H9 (cell line): ENCODE results near the gene DAPP1. TPM values are rescaled to one million over a fixed set of nuclear protein-coding genes. Genes with fewer than 3 reads are reported as not detected.

Experiments used
- DNase-seq: peaks from one replicate; pipeline ENCODE4 v3.0.0-alpha.2; 2017
- H2AFZ ChIP-seq: one replicate; pipeline ENCODE4 v1.6.1; 2013; ENCODE audit warnings: mild to moderate bottlenecking, low read length, control low read depth, moderate library complexity
- H2AK5ac ChIP-seq: 2 replicates; pipeline ENCODE4 v1.6.1; 2013; ENCODE audit warnings: low read length, control low read depth, mixed read lengths; ENCODE audit not compliant: insufficient read length
- H2BK120ac ChIP-seq: one replicate; pipeline ENCODE4 v1.6.1; 2013; ENCODE audit warnings: low read depth, mild to moderate bottlenecking, low read length, control low read depth, inconsistent platforms; ENCODE audit not compliant: poor library complexity, severe bottlenecking
- H2BK12ac ChIP-seq: 2 replicates; pipeline ENCODE4 v1.6.1; 2013; ENCODE audit warnings: low read length, control low read depth, mixed read lengths, low read depth; ENCODE audit not compliant: insufficient read length
- H2BK15ac ChIP-seq: 2 replicates; pipeline ENCODE4 v1.6.1; 2013; ENCODE audit warnings: low read depth, low read length, control low read depth
- H2BK20ac ChIP-seq: one replicate; pipeline ENCODE4 v1.6.1; 2013; ENCODE audit warnings: low read depth, mild to moderate bottlenecking, low read length, control low read depth, inconsistent platforms; ENCODE audit not compliant: poor library complexity, severe bottlenecking
- H2BK5ac ChIP-seq: 2 replicates; pipeline ENCODE4 v1.6.1; 2013; ENCODE audit warnings: low read length, control low read depth, mixed read lengths; ENCODE audit not compliant: insufficient read length
- H3K14ac ChIP-seq: 2 replicates; pipeline ENCODE4 v1.6.1; 2013; ENCODE audit warnings: low read length, control low read depth; ENCODE audit not compliant: insufficient read depth
- H3K18ac ChIP-seq: 2 replicates; pipeline ENCODE4 v1.6.1; 2013; ENCODE audit warnings: low read depth, mild to moderate bottlenecking, mixed read lengths, low read length, control low read depth; ENCODE audit not compliant: insufficient read length
- H3K23ac ChIP-seq: 2 replicates; pipeline ENCODE4 v1.6.1; 2013; ENCODE audit warnings: low read length, control low read depth, mixed read lengths, low read depth; ENCODE audit not compliant: insufficient read length
- H3K23me2 ChIP-seq: 2 replicates; pipeline ENCODE4 v1.6.1; 2013; ENCODE audit warnings: low read depth, mild to moderate bottlenecking, mixed read lengths, low read length, control low read depth; ENCODE audit not compliant: insufficient read length, poor library complexity, severe bottlenecking
- H3K27ac ChIP-seq: 2 replicates; pipeline ENCODE4 v1.5.1; 2013; ENCODE audit warnings: low read length, control low read depth, mixed read lengths, low read depth; ENCODE audit not compliant: insufficient read length
- H3K27me3 ChIP-seq: 2 replicates; pipeline ENCODE4 v1.6.1; 2013; ENCODE audit warnings: low read length, control low read depth, inconsistent platforms; ENCODE audit not compliant: insufficient read depth
- H3K4ac ChIP-seq: 2 replicates; pipeline ENCODE4 v1.6.1; 2013; ENCODE audit warnings: low read depth, mild to moderate bottlenecking, control low read depth, inconsistent platforms, low read length, moderate library complexity
- H3K4me1 ChIP-seq: 2 replicates; pipeline ENCODE4 v1.6.1; 2013; ENCODE audit warnings: low read length, control low read depth, inconsistent platforms; ENCODE audit not compliant: insufficient read depth
- H3K4me2 ChIP-seq: 2 replicates; pipeline ENCODE4 v1.6.1; 2013; ENCODE audit warnings: low read length, control low read depth, mixed read lengths; ENCODE audit not compliant: insufficient read length, insufficient read depth
- H3K56ac ChIP-seq: 2 replicates; pipeline ENCODE4 v1.6.1; 2013; ENCODE audit warnings: low read depth, mild to moderate bottlenecking, mixed read lengths, low read length, control low read depth; ENCODE audit not compliant: insufficient read length
- H3K79me1 ChIP-seq: 2 replicates; pipeline ENCODE4 v1.6.1; 2013; ENCODE audit warnings: low read depth, mild to moderate bottlenecking, moderate library complexity, low read length, control low read depth, inconsistent platforms; ENCODE audit not compliant: insufficient read depth, poor library complexity, severe bottlenecking
- H3K79me2 ChIP-seq: 2 replicates; pipeline ENCODE4 v1.6.1; 2013; ENCODE audit warnings: low read length, control low read depth, inconsistent platforms; ENCODE audit not compliant: insufficient read depth
- H3K9ac ChIP-seq: 2 replicates; pipeline ENCODE4 v1.6.1; 2013; ENCODE audit warnings: low read length, control low read depth, mixed read lengths; ENCODE audit not compliant: insufficient read length; ENCODE audit errors: extremely low read depth
- H3K9me3 ChIP-seq: one replicate; pipeline ENCODE4 v1.6.1; 2013; ENCODE audit warnings: low read depth, low read length, inconsistent platforms; ENCODE audit not compliant: control insufficient read depth
- H3T11ph ChIP-seq: one replicate; pipeline ENCODE4 v1.6.1; 2013; ENCODE audit warnings: mild to moderate bottlenecking, low read length, control low read depth, inconsistent platforms
- H4K20me1 ChIP-seq: one replicate; pipeline ENCODE4 v1.6.1; 2013; ENCODE audit not compliant: control insufficient read depth, insufficient read length, insufficient read depth
- H4K5ac ChIP-seq: 2 replicates; pipeline ENCODE4 v1.6.1; 2013; ENCODE audit warnings: low read depth, mild to moderate bottlenecking, mixed read lengths, low read length, control low read depth; ENCODE audit not compliant: insufficient read length
- H4K8ac ChIP-seq: replicated peaks from 2 replicates; pipeline ENCODE4 v1.6.1; 2013; ENCODE audit warnings: low read length, control low read depth, mixed read lengths, low read depth; ENCODE audit not compliant: insufficient read length
- H4K91ac ChIP-seq: 2 replicates; pipeline ENCODE4 v1.6.1; 2013; ENCODE audit warnings: low read depth, mild to moderate bottlenecking, moderate library complexity, mixed read lengths, low read length, control low read depth; ENCODE audit not compliant: insufficient read length
- H3K27ac Mint-ChIP-seq, 3 experiments: 2 replicates in 2 of 3; 3 replicates in 1 of 3; pipeline ENCODE4 v1.8.0; 2020 to 2021; ENCODE audit warnings: mixed read lengths in 3 of 3, mild to moderate bottlenecking in 1 of 3, moderate library complexity in 1 of 3
- H3K27me3 Mint-ChIP-seq: 2 replicates; pipeline ENCODE4 v1.8.0; 2021; ENCODE audit warnings: low read depth, mild to moderate bottlenecking, moderate library complexity, mixed read lengths
- H3K36me3 Mint-ChIP-seq, 3 experiments: 2 replicates in 2 of 3; 3 replicates in 1 of 3; pipeline ENCODE4 v1.8.0; 2020 to 2021; ENCODE audit warnings: low read depth in 3 of 3, mixed read lengths in 3 of 3; ENCODE audit not compliant: insufficient read depth in 1 of 3
- H3K4me1 Mint-ChIP-seq, 2 experiments: 2 replicates each; pipeline ENCODE4 v1.8.0; 2020; ENCODE audit warnings: mixed read lengths in 2 of 2
- H3K4me3 Mint-ChIP-seq, 2 experiments: 2 replicates in 1 of 2; 3 replicates in 1 of 2; pipeline ENCODE4 v1.8.0; 2020 to 2021; ENCODE audit warnings: mild to moderate bottlenecking in 2 of 2, mixed read lengths in 2 of 2, moderate library complexity in 1 of 2
- H3K9me3 Mint-ChIP-seq, 2 experiments: 2 replicates in 1 of 2; 3 replicates in 1 of 2; pipeline ENCODE4 v1.8.0; 2020; ENCODE audit warnings: mild to moderate bottlenecking in 2 of 2, mixed read lengths in 2 of 2, moderate library complexity in 1 of 2
- WGBS: extraction: QIAGEN DNeasy Blood & Tissue Kit; methylation state at CpG from one replicate; pipeline ENCODE4 v1.1.7; 2013; ENCODE audit warnings: missing lambda C conversion rate, low lambda C conversion rate, mixed read lengths; ENCODE audit not compliant: insufficient read length; ENCODE audit errors: extremely low coverage; 5-methylcytosine and 5-hydroxymethylcytosine counted together
- total RNA-seq: library from RNA; stranded (reverse); gene quantifications from 2 replicates; pipeline ENCODE4 v1.2.1, GENCODE V29; 2021
- TF ChIP-seq, protein P1 (sequence below): fragments of 200-600 bp; sonication (generic); conservative IDR thresholded peaks from 3 replicates; pipeline ENCODE4 v1.8.0; 2021; ENCODE audit warnings: antibody characterized with exemption, mild to moderate bottlenecking

Gene DAPP1
- total RNA-seq, 1 experiment from 2014 or later, result not detected

DNA sequence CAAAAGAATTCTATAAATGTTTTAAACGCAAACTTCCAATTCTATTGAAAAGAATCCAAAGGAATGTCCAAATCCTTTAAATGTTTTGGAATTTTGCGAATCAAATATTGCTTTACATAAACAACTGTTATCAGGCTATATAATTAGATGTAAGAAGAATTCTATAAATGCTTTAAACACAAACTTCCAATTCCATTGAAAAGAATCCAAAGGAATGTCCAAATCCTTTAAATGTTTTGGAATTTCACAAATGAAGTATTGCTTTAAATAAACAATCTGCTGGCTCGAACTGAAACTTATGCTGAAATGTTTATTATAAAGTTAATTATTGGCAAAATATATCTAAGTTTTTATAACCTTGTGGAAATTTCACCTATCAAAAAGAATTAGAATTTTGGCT lies 16.1 kb downstream of the DAPP1 start:
- no peak overlapping the region for H3K18ac ChIP-seq
- no peak overlapping the region for H3K14ac ChIP-seq
- H3K9ac ChIP-seq, result no peak overlapping the region
- no peak overlapping the region for H3K56ac ChIP-seq
- no peak overlapping the region for H3K27ac ChIP-seq
- no peaks in the 10 kb centered on the region for H3K4me1 ChIP-seq
- H3K27me3 Mint-ChIP-seq, result no peaks in the 10 kb centered on the region; the same call in 1 of the 2 replicates
- H3K79me2 ChIP-seq, result no peaks in the 10 kb centered on the region
- no peak overlapping the region for H2AFZ ChIP-seq
- H3K4ac ChIP-seq, result no peak overlapping the region
- H4K8ac ChIP-seq, result no peak overlapping the region
- no peak overlapping the region for H2BK15ac ChIP-seq
- no peaks in the 10 kb centered on the region for H3K27me3 ChIP-seq
- H4K91ac ChIP-seq, result no peak overlapping the region
- no peaks in the 10 kb centered on the region for H3K23me2 ChIP-seq
- TF ChIP-seq, protein P1, sequence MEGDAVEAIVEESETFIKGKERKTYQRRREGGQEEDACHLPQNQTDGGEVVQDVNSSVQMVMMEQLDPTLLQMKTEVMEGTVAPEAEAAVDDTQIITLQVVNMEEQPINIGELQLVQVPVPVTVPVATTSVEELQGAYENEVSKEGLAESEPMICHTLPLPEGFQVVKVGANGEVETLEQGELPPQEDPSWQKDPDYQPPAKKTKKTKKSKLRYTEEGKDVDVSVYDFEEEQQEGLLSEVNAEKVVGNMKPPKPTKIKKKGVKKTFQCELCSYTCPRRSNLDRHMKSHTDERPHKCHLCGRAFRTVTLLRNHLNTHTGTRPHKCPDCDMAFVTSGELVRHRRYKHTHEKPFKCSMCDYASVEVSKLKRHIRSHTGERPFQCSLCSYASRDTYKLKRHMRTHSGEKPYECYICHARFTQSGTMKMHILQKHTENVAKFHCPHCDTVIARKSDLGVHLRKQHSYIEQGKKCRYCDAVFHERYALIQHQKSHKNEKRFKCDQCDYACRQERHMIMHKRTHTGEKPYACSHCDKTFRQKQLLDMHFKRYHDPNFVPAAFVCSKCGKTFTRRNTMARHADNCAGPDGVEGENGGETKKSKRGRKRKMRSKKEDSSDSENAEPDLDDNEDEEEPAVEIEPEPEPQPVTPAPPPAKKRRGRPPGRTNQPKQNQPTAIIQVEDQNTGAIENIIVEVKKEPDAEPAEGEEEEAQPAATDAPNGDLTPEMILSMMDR, result no peak
- H2BK12ac ChIP-seq, result no peak overlapping the region
- no peak overlapping the region for H2BK120ac ChIP-seq
- no peak overlapping the region for H2BK20ac ChIP-seq
- no peak overlapping the region for H2BK5ac ChIP-seq
- no peaks in the 10 kb centered on the region for H3K4me1 Mint-ChIP-seq
- no peak overlapping the region for H3K23ac ChIP-seq
- no peak overlapping the region for H4K5ac ChIP-seq
- H3K4me2 ChIP-seq, result no peak overlapping the region
- no peaks in the 10 kb centered on the region for H3K79me1 ChIP-seq
- no peak overlapping the region for H2AK5ac ChIP-seq
- no peaks in the 10 kb centered on the region for H3K9me3 ChIP-seq
- WGBS, result no CpG with 5 or more reads among the region's 3 CpGs
- no peak overlapping the region for H3T11ph ChIP-seq
- no peak overlapping the region for H3K27ac Mint-ChIP-seq
- H4K20me1 ChIP-seq, result no peaks in the 10 kb centered on the region
- H3K9me3 Mint-ChIP-seq, result no peaks in the 10 kb centered on the region
- H3K36me3 Mint-ChIP-seq, result no peaks in the 10 kb centered on the region
- no peak for DNase-seq
- no peak overlapping the region for H3K4me3 Mint-ChIP-seq
